Gastroesophageal sphincter (tissue), 3 donors: Measurements from ENCODE around the gene CLDN14.

Experiments used
- EP300 ChIP-seq: sonication (generic); formaldehyde crosslinking; IDR thresholded peaks from one replicate; pipeline ENCODE4 v1.6.1; 2017; ENCODE audit warnings: antibody characterized with exemption, mild to moderate bottlenecking
- POLR2A ChIP-seq, 2 donors: fragments of 450-650 bp; IDR thresholded peaks; one replicate each; pipeline ENCODE4 v1.6.1; 2017; ENCODE audit warnings: antibody characterized with exemption in 2 of 2, mild to moderate bottlenecking in 2 of 2, moderate library complexity in 1 of 2
- TF ChIP-seq, protein P1 (sequence below), 4 experiments: fragments of 200-600 bp in 2 of 4; fragments of 450-650 bp in 2 of 4; sonication (generic) in 1 of 4; IDR thresholded peaks; one replicate each; pipeline ENCODE4 v1.5.1; 2017 to 2019; ENCODE audit warnings: antibody characterized with exemption in 4 of 4, mild to moderate bottlenecking in 2 of 4, moderate library complexity in 2 of 4

- TF ChIP-seq EP300 (no peak), POLR2A (IDR thresholded peaks at IDR 0.05) (no peak)
- TF ChIP-seq, protein P1, sequence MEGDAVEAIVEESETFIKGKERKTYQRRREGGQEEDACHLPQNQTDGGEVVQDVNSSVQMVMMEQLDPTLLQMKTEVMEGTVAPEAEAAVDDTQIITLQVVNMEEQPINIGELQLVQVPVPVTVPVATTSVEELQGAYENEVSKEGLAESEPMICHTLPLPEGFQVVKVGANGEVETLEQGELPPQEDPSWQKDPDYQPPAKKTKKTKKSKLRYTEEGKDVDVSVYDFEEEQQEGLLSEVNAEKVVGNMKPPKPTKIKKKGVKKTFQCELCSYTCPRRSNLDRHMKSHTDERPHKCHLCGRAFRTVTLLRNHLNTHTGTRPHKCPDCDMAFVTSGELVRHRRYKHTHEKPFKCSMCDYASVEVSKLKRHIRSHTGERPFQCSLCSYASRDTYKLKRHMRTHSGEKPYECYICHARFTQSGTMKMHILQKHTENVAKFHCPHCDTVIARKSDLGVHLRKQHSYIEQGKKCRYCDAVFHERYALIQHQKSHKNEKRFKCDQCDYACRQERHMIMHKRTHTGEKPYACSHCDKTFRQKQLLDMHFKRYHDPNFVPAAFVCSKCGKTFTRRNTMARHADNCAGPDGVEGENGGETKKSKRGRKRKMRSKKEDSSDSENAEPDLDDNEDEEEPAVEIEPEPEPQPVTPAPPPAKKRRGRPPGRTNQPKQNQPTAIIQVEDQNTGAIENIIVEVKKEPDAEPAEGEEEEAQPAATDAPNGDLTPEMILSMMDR (IDR thresholded peaks at IDR 0.05), result no peak
These were observed 60.7 kb downstream of the CLDN14 start for GRCh38 chr21:36419241-36419640.
